Activated CD8-positive, alpha-beta memory T cell treated with anti-CD3 and anti-CD28 coated beads, Interleukin-2, amount 50 U/mL, for 1 hour (primary cell): ENCODE data around the gene TF.

Experiments used
- DNase-seq: peaks from one replicate; pipeline ENCODE4 v3.0.0-alpha.2; 2020; ENCODE audit errors: extremely low read depth

Gene TF

DNA sequence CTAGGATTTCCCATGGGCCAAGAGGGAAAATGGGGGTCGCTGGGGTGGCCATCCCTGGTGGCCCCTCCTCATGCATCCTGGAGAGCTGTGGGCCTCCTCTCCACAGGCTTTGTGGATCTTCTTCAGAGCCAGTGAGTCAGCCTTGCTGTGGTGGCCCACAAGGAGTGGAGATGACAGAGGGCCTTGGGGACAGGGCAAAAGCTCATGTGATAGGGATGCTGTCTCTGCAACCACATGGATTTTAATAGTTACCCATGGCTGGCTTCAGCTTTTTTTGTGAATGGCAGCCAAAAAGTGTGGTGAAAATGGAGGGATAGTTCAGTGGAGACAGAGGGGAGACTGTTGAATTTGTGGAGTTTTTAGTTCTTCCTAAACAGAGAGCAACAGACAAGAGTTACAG, 1.2 kb downstream of the TF start:
- no peak for DNase-seq

DNA sequence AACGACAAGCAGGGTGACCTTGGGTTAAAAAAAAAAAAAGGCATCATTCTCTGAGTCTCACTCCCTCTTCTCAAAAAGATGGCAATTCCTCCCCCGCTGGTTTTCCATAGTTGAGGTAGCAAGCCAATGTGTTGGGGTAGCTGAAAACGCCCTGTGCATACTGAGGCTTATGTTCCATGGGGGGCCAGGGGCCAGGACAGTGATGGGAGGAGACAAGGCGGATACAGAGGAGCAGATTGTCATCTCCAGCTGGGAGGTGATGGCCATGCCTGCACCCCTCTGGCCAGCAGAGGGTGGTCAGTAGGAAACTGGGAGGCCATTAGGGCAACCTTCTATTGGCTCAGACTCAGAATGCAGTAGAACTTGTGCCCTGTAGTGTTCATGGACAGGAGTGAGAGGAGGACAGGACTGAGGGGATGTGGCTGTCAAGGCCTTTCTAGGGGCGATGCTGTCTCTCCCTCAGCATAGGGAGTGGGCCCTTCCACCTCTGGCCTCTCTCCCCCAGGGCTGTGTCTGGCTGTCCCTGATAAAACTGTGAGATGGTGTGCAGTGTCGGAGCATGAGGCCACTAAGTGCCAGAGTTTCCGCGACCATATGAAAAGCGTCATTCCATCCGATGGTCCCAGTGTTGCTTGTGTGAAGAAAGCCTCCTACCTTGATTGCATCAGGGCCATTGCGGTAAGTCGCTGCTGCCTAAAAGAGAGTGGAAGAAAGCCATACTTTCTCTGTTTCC, 1.9 kb downstream of the TF start:
- no peak for DNase-seq

DNA sequence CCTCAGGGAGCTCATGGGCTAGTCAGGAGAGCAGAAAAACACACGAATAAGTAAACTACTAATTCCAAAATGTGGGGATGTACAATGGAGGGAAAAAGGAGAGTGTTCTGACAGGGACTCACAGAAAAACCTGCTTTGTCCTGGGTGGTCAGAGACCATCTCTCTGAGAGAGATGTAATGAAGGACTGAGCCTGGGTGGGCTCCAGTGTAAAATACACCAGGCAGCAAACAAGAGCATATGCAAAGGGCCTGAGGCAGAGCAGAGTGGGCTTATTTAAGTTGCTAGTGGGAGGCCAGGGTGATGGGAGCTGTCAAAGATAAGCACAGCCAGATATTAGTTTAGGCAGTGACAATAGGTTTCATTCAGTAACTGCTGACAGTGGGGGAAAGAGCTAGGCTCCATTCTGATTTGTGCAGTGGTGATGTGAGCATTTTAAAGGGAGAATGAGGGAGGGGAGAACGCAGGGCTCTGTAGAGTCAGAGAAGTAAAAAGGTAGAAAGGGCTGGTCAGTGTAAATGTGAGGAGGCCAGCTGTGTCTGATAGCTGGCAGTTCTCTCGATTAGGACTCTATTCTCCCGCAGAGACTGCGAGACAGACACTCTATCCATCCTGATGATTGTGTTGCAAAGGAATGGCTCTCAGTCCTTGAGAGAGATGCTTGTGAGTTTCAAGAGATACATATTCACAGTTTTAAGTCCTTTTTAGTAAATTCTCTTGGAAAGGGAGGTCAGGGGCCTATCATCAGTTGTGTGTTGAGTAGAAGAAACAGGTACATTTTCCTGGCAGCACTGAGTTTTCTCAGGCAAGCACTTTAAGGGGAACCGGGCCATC, 3.5 kb downstream of the TF start:
- DNase-seq: no peak

DNA sequence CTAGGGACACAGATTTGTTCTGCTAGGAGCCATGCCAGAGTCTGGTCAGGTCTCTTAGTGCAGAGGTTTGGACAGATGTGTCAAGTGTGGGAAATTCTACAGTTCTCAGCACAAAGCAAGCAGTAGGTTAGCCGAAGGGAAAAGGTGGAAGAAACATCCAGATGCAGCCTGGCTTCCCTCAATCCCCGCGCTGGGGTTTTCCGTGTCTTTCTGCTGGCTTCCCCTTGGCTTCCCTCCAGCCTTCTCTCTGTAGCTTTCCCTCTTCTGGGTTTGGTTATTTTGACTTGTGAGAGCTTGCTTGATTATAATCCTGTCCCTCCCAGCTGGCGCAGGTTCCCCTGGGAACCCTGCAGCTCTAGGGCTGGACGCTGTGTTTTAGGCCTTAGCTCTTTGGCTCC, 4.1 kb downstream of the TF start:
- DNase-seq: no peak

DNA sequence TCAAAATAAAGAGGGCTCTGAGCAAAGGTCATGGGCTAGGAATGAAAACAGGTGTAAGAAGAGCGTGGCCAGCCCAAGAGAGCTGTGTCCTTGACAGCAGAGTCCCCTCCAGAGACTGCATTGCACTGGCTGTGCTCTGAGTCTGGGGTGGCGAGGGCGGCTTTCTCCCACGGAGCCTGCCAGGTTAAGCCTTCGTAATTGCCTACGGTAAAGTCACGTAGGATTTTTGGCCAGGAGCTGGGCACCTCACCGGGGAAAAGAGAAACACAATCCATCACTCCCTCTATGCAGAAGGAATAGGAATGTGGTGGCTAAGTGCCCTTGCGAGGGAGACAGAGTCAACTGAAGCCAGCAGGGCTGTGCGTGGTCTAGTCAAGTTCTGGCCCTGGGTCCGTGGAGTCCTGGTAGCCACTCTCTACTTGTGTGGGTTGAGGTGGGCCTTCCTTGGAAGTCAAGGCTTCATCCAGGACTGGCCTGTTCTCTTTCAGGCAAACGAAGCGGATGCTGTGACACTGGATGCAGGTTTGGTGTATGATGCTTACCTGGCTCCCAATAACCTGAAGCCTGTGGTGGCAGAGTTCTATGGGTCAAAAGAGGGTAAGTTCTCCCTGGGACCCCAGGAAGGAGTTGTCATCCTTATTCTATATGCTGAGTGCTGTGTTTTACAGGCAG, 7.0 kb downstream of the TF start:
- DNase-seq: no peak

DNA sequence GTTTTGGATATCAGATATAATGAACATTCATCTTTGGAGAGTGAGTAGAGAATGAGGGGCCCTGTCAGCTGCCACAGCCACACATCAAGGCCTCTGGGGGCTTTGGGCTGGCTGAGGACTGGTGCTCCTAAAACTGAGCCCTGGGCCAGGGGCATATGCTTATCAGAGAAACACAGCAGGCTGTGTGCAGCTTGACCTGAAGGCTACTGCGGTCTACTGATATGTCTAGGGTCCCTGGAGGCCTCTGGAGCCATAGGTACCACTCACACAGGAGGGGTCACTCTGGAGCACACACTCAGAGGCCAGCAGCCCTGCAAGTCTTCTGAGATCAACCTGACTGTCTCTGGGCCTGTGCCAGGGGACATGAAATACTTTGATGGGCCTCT, 7.6 kb downstream of the TF start:
- no peak for DNase-seq

DNA sequence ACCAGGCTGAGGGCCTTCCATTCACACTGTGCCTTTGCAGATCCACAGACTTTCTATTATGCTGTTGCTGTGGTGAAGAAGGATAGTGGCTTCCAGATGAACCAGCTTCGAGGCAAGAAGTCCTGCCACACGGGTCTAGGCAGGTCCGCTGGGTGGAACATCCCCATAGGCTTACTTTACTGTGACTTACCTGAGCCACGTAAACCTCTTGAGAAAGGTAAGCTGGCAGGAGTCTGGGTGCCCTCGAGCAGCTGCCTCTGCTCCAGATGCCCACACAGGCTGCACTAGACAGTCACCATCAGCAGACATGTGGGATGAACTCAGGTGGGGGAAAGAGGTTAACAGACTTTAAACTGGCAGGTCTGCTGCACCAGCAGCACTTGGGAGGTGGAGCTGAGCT, 8.3 kb downstream of the TF start:
- no peak for DNase-seq

DNA sequence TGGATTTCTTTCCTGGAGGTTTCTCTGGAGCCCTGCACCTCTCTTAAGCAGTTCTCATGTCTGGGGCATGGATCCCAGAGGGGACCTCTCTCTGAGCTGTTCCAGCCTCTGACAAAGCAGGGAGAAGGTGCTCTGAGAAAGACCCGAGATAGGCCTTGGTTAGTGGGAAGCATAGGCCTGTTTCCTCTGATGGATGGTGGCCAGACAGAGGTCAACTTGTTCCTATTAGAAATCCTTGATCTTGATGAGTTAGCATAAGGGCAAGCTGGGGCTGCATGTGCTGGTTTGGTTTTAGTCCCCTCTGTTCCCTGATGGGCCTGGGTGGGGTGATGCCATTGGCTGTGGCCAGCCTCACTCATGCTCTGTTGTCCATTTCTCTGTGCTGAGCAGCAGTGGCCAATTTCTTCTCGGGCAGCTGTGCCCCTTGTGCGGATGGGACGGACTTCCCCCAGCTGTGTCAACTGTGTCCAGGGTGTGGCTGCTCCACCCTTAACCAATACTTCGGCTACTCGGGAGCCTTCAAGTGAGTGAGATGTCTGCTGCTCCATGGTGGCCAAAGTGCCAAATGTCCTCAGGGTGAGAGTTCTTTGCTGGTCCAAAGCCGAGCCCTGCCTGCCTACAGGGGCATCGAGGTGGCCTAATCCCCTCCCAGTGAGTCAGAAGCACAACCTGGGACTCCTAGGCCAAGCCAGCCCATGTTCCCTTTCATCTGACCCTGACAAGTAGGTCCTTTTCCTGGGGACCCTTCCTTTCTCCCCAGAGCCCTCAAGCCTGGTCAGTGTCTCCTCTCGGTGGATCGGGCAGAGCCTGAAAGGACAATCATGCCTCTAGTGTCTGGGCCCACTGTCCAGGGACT, 9.0 kb downstream of the TF start:
- no peak for DNase-seq

DNA sequence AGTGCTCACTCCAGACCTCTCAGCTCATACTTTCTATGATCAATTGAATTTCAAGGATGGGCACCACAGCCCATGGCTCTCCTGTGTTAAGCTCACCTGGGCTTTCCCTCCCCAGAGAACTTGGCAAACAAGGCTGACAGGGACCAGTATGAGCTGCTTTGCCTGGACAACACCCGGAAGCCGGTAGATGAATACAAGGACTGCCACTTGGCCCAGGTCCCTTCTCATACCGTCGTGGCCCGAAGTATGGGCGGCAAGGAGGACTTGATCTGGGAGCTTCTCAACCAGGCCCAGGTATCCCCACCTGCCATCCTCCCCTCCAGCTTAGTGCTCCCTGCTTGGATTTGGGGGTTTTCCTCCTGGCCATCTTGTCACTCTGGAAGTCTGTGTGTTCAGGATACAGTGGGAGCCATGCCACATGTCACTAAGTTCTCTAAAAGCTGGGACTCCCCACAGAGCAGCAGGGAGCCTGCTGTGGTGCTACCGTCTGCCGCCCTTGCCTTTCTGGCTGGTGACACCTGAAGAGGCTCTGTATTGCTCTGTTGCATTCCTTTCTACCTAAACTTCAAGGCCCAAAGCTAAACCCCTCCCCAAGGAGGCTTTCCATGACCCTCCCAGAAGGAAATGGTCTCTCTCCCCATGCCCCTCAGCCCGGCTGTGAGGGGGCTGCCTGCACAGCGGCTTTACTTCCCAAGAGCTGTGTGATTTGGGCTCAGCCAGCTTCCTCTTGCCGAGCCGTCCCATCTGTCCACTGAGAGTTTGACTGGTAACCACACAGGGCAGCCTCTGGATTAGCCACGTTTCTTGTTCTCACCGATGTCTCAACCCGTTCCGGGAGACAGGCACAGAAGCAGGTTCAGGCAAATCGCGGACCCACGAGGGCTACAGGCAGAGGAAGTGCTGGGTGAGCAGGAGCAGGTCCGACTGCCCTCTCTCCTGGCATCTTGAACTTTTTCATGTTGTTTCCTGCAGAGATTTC, 10.8 kb downstream of the TF start:
- no peak for DNase-seq

DNA sequence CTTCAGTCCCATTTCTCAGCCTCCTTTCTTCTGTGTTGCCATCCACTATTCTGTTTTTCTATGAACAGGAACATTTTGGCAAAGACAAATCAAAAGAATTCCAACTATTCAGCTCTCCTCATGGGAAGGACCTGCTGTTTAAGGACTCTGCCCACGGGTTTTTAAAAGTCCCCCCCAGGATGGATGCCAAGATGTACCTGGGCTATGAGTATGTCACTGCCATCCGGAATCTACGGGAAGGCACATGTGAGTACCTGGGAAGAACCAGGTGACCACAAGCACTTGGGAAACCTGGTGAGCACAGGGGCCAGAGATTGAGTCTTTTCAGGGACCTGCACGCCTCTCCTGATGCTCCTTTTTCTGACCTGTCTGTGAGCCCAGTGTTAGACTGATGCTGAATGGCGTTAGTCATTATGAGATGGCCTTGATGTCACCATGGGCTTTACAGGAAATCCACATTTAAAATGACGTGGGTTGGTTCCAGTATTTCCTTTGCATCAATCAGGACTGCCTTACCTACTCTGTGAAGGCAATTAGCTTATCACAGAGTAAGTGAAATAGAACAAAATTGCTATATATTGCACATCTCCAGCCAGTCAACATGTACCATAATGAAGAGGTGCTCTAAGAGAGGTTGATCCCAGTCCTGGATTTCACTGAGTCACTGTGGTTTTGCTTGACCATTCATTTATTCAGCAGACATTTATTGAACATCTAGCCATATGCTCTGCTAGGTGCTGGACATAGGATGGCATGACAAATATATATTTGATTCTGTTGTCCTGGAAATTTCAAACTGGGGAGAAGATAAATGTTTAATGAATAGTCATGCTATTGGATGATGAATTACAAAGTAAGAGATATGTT, 11.7 kb downstream of the TF start:
- DNase-seq: no peak

DNA sequence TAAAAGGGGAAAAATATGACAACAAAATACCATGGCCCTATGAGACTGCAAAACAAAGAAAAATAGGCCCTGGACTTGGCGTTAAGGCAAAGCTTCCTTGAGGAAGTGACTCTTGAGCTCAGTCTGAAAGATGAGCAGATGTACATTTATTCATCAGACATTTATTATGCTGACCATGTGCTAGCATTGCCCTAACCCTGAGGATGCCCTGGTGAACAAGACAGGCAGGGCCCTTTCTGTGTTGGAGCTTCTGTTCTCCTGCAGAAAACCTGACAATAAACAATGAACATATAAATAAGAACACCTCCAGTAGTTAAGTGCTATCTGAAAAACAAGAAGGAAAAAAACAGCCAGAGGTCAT, 12.4 kb downstream of the TF start:
- no peak for DNase-seq

DNA sequence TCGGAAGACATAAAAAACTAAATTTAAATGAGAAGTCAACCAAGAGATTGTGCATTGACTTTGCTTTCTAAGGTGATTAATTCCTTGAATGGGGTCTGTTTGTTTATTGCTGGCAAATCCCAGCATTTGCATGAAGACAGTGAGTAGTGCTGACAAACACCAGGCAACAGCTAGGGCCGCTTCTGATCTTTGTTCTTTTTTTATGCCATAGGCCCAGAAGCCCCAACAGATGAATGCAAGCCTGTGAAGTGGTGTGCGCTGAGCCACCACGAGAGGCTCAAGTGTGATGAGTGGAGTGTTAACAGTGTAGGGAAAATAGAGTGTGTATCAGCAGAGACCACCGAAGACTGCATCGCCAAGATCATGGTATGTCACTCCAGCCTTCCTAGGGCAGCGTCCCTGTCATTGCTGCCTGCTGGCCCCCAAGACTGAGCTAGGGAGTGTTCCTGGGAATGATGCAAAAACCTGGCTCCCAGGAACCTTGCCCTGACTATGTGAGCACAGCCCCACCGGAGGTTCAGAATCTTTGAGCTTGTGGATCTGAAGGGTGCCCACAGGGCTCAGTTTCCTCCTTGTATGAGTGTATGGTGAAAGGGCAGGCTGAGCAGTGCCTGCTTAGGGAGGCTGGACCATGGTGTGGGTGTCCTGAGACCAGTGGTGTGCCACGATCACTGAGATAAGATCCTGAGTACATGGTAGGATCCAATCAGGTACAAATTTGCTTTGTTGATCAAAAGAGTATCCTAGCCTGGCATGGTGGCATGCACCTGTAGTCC, 13.0 kb downstream of the TF start:
- no peak for DNase-seq

DNA sequence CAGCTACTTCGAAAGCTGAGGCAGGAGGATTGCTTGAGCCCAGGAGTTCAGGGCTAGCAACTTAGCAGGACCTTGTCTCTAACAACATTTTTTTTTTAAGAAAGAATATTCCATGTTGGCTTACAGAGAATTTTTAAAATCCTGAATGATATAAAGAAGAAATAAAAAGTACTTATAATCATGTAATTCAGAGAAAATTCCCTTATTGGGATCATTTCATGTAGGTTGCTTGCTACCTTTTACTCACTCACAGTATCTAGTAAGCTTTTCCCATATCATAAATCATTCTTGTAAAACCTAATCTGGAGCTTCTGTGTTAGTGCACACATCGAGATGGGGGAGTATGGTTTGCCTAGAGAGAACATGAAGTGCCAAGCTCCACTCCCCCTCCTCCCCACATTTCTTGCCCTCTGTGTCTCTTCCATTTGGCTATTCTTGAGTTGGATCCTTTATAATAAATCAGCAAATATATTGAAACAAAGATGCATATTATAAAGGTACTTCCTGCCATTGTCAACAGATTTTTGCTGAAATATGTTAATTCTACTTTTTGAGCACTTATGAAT, 13.6 kb downstream of the TF start:
- no peak for DNase-seq

DNA sequence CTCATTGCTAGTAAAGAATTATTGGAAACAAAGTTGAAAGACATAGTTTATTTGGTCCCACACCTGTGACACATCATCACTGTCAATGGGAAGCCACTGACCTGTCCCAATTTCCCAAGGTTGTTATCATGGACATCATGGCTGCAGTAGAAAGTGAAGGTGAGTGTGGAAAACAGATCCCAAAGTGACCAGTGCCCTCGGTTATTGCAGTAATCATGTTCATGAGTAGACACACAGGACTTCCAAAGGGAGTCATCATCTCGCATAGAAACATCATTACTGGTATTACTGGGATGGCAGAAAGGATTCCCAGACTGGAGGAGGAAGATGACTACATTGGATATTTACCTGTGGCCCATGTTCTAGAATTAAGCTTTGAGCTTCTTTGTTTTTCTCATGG, 14.7 kb downstream of the TF start:
- no peak for DNase-seq

DNA sequence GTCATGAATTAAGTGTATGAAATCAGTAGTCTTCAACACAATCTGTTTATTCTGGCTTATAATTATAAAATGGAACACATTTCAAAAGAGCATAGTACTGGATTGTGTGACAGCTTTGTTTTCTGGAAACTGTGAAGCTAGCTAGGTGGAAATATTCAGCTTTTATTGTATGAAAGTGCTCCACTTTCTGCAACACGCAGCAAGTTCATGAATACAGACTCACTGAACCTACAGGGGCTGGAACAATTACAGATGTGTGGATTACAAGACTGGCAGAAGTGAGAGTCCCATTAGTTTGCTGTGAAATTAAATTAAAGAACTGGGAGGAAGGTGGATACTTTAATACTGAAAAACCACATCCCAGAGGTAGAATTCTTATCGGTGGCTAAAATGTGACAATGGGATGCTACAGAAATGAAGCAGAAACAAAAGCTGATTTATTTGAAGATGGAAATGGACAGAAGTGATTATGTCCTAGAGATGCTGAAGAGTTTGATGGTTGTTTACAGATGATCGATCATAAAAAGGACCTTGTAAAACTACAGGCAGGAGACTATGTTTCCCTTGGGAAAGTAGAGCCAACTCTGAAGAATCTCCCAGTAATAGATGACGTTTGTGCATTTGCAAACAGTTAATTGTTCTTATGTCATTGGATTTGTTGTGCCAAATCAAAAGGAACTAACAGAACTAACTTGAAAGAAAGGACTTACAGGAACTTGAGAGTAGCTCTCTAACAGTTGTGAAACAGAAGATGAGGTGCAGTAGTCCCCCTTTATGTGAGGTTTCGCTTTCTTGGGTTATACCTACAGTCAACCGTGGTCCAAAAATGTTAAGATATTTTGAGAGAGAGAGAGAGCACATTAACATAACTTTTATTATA, 15.7 kb downstream of the TF start:
- DNase-seq: no peak

DNA sequence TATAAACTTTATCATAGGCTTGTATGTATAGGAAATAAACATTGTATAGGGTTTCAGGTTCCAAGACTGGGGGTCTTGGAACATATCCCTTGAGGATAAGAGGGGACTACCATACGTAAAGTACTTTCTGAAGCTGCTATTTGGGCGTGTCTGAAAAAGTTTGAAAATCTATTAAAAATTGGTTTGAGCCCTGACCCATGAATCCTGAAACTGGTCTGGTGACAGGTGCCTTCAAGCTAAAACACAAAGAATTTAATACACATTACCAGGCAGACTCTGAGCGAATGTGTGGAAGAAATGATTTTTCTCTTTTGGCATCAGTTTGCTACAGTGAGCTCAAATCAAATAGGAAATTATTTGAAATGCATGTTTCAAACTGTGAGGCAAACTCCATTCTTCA, 16.3 kb downstream of the TF start:
- DNase-seq: no peak

DNA sequence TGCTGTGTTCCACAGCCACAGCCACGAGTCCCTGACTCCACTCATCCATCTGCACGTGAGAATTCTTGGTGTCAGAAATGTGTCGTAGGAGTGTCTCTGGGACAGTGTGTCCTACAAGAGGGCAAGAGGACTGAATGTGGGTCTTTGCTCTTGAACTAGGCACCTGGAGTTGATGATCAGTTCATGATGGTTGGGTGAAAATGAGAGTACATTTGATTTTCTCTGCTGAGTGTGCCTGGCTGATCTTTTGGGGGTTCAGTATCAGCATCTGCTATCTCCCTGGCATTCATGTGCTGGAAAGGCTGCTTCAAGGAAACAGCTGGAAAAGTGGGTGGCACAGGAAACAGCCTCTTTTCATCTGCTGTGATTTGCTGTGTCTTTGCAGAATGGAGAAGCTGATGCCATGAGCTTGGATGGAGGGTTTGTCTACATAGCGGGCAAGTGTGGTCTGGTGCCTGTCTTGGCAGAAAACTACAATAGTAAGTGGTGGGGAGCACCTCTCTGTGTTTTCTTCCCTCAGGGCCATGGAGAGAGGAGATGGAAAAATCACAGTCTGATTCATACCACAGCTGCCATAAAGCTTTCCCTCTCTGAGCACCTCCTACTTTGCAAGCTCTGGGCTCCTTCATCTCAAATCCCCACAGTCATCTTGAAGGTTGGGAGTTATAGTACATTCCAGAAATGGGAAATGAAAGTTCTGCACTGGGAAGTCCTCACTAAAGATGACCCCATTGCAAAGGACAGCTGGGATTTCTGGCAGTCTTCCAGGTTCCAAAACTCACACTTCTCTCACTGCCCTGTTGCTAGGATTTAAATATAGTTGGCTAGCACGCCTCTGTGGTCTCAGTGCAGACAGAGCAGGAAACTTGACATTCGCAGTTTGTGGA, 17.8 kb downstream of the TF start:
- no peak for DNase-seq
